ENCODE data around the gene TRAPPC14. TPM values are rescaled to one million over a fixed set of nuclear protein-coding genes. Genes with fewer than 3 reads are reported as not detected.
A peak's percentile ranks its signal among the peaks of the same experiment; 100 is the strongest.

TRAPPC14 gene
- total and polyA plus RNA-seq, 2 of the 8 experiments (the other 6 are each of a cell fraction or from before 2014, with no cell fraction given) = 11.9 to 22.1 TPM

GRCh38 chr7:100174582-100174981 lies 16.1 kb upstream of the TRAPPC14 start:
- no peak overlapping the region for H3K14ac ChIP-seq (ENCODE audit: insufficient read length)
- no peak overlapping the region for H2BK20ac ChIP-seq (ENCODE audit: low read length)
- no peak overlapping the region for H2BK12ac ChIP-seq (ENCODE audit: low read depth, low read length)
- WGBS, 2 experiments (ENCODE audit: extremely low coverage in 1 of 2, insufficient coverage in 1 of 2, insufficient read length in 1 of 2, insufficient replicate concordance in 2 of 2, low coverage in 1 of 2, low lambda C conversion rate in 2 of 2, missing lambda C conversion rate in 1 of 2) = 94% methylated on average over 5 of the region's 5 CpGs; no CpG with 5 or more reads in 1 of the 2 experiments
- H2BK120ac ChIP-seq (replicated peaks; ENCODE audit: low read depth, low read length) = no peak overlapping the region
- H3K23ac ChIP-seq (ENCODE audit: insufficient read length) = no peak overlapping the region
- no peak overlapping the region for H3K27ac ChIP-seq (ENCODE audit: low read depth, low read length)
- peaks cover 0 to 13% (median 9%) of the 10 kb centered on the region in 4 experiments; a peak in 6 of 7 replicates for H3K27me3 ChIP-seq (replicated peaks in 1 of 4; ENCODE audit: control insufficient read depth in 3 of 4, extremely low read depth in 1 of 4, insufficient read depth in 3 of 4, low read length in 3 of 4)
- H3K23me2 ChIP-seq (ENCODE audit: low read depth, low read length) = peaks cover 13% of the 10 kb centered on the region
- no peak overlapping the region for H3K4me3 ChIP-seq (ENCODE audit: extremely low read depth in 1 of 4, insufficient read depth in 2 of 4, low read depth in 3 of 4, low read length in 4 of 4)
- H4K91ac ChIP-seq (replicated peaks; ENCODE audit: insufficient read length, low read length) = no peak overlapping the region
- H3K4me1 ChIP-seq (replicated peaks in 1 of 4; ENCODE audit: control insufficient read depth in 3 of 4, insufficient read depth in 4 of 4, low read length in 3 of 4) = peaks cover 5 to 19% (median 14%) of the 10 kb centered on the region in 4 experiments
- H3K79me1 ChIP-seq (ENCODE audit: low read depth, low read length) = no peaks in the 10 kb centered on the region; the same call in 1 of the 2 replicates
- no peak overlapping the region for H3K56ac ChIP-seq (replicated peaks; ENCODE audit: insufficient read length, low read depth, low read length)
- H3K9ac ChIP-seq (replicated peaks in 1 of 4; ENCODE audit: extremely low read depth in 1 of 4, low read depth in 3 of 4, low read length in 3 of 4) = no peak overlapping the region
- H2AK5ac ChIP-seq (ENCODE audit: low read depth, low read length) = no peak overlapping the region
- peaks cover 0 to 18% of the 10 kb centered on the region in 2 experiments for H4K20me1 ChIP-seq (replicated peaks in 1 of 2; ENCODE audit: control insufficient read depth in 1 of 2, insufficient read depth in 2 of 2, low read length in 2 of 2)
- no peak overlapping the region for H4K5ac ChIP-seq (ENCODE audit: insufficient read length, low read depth, low read length)
- no peak for DNase-seq (ENCODE audit: low read depth in 1 of 2, low spot score in 2 of 2)
- no peak for FAIRE-seq
- H3K18ac ChIP-seq (ENCODE audit: extremely low read depth, low read length) = no peak overlapping the region
- H3K9me3 ChIP-seq (ENCODE audit: insufficient read depth in 2 of 2, low read depth in 1 of 2, low read length in 1 of 2) = peaks cover 0 to 5% of the 10 kb centered on the region in 2 experiments; a peak in 1 of 4 replicates
- H3K36me3 ChIP-seq (ENCODE audit: control insufficient read depth in 2 of 4, insufficient read depth in 4 of 4, low read length in 3 of 4) = peaks cover 0 to 8% (median 1%) of the 10 kb centered on the region in 4 experiments; a peak in 3 of 8 replicates
- no peak overlapping the region for H2AFZ ChIP-seq (ENCODE audit: low read length)
- peaks cover 0 to 7% of the 10 kb centered on the region in 2 experiments; a peak in 2 of 4 replicates for H3K79me2 ChIP-seq (ENCODE audit: control insufficient read depth in 1 of 2, insufficient read depth in 2 of 2, low read length in 2 of 2)
- ChIA-PET POLR2A (ENCODE audit: partially characterized antibody) (interaction anchor here (1.2 to 4.9 kb wide), 2 partner anchors 8 to 32 kb away, joined by 3 to 39 read pairs; partner anchors contain the start of gene GAL3ST4), CTCF (ENCODE audit: partially characterized antibody) (interaction anchor here (0.9 to 1.8 kb wide), 3 partner anchors 9 to 40 kb away, joined by 3 to 5 read pairs (median 4); no protein-coding TSS in a partner anchor)
- no peak overlapping the region for H3K4me2 ChIP-seq (ENCODE audit: insufficient read depth in 1 of 2, low read depth in 2 of 2, low read length in 2 of 2)
- H2BK15ac ChIP-seq (ENCODE audit: low read length) = no peak overlapping the region
- H4K8ac ChIP-seq (ENCODE audit: extremely low read depth, insufficient read depth, low read length) = peak overlapping the region; percentile 53; the same call in 1 of the 2 replicates
- no peak overlapping the region for H2BK5ac ChIP-seq (ENCODE audit: low read depth, low read length)
- H3K4ac ChIP-seq (replicated peaks; ENCODE audit: insufficient read length, low read depth, low read length) = no peak overlapping the region
- no peak for TF ChIP-seq CBX8 (IDR thresholded peaks at IDR 0.05; ENCODE audit: borderline replicate concordance, low read depth, low read length)
- no peak for TF ChIP-seq SP2 (IDR thresholded peaks at IDR 0.05; ENCODE audit: low read length)
- no peak for TF ChIP-seq POLR2AphosphoS5 (IDR thresholded peaks at IDR 0.05; ENCODE audit: low read depth, low read length)
- TF ChIP-seq USF2 (IDR thresholded peaks at IDR 0.05; ENCODE audit: low read length) = no peak

Measured in H1 (cell line).